G401 (cell line): ENCODE measurements around the gene SMAD2. TPM values are rescaled to one million over a fixed set of nuclear protein-coding genes. Genes with fewer than 3 reads are reported as not detected.

Experiments
- DNase-seq: peaks from one replicate; pipeline ENCODE4 v3.0.0-alpha.2; 2015; ENCODE audit warnings: low spot score
- in situ Hi-C: cut with HindIII; loops from 2 replicates; pipeline ENCODE4 v1.10.0; 2016; ENCODE audit warnings: low sequenced_read_pairs, mixed read lengths
- total RNA-seq: library from RNA; depleted of rRNA; stranded (reverse); fragments of >200 nt; shearing (Covaris generic); gene quantifications from 2 replicates; pipeline ENCODE4 v1.2.3, GENCODE V29; 2014

SMAD2 gene
- total RNA-seq, 1 experiment from 2014 or later = 68.8 TPM

- in situ Hi-C loops = no loop called here
- no peak for DNase-seq
These were observed 5.0 kb upstream of the SMAD2 start for GRCh38 chr18:47935321-47936055.

GRCh38 chr18:47932603-47933002 lies 2.1 kb upstream of the SMAD2 start:
- in situ Hi-C loops = no loop called here

GRCh38 chr18:47932190-47932589 lies 1.7 kb upstream of the SMAD2 start:
- no peak for DNase-seq
- in situ Hi-C loops = no loop called here

More at GRCh38 chr18:47932603-47933002, 2.1 kb upstream of the SMAD2 start:
- DNase-seq = no peak

DNA sequence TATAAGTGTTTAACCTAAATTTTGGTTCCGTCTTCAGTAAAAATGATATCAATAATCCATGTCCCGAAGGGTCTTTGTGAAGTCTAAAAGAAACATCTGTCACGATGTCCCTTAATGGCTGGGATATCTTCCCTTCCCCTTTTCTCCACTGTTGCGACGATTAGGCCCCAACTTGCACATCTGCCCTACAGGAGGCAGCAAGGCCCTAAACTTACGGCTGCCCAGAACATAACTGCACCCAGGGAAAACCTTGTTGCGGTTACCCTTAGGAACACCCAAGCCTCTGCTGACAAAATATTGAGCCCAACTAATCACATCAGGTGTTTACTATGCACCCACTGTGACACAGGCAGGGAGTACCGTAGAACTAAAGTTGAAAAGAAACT lies 1.3 kb upstream of the SMAD2 start:
- no peak for DNase-seq
- in situ Hi-C loops = no loop called here

DNA sequence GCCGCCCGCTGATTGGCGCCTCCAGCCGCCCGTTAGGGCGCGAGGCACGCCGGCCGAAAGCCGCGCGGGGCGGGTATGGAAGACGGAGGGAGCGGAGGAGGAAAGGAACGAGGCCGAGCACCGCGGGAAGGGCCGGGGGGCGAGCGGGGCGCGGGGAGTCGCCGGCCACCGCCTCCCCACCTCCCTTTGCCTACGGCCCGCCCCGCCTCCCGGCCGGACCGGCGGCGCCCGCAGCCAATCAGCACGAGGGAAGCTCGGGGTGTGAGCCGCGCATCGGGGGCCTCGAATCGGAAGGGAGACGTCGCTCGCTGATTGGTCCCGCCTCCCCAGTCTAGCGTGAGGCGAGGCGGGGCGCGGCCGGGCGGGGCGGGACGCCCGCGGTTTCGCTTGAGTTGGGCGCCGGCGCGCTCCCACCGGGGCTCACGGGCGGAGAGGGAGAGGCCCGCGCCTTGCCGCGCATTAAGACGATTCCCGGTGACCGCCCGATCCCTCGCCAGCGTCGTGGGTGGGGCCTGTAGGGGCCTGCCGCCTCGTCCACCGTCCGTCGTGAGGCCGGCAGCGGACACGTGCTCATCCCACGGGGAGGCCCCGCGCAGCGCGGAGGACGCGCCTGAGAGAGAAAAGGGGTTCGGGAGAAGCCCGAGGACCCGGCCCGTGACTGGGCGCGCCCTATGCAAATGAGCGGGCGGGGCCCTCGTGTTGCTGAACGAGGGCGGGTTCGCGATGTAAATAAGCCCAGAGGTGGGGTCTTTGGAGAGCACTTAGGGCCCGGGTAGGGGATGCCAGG lies 665 bp upstream of the SMAD2 start:
- in situ Hi-C loops = no loop called here
- DNase-seq = peak; percentile 95

GRCh38 chr18:47929681-47930198 lies 719 bp downstream of the SMAD2 start:
- no peak for DNase-seq
- in situ Hi-C loops = no loop called here

GRCh38 chr18:47928466-47928865 lies 2.0 kb downstream of the SMAD2 start:
- no peak for DNase-seq

GRCh38 chr18:47926101-47926850 lies 4.2 kb downstream of the SMAD2 start:
- in situ Hi-C loops = no loop called here
- no peak for DNase-seq

More at GRCh38 chr18:47928466-47928865, 2.0 kb downstream of the SMAD2 start:
- in situ Hi-C loops = no loop called here

- in situ Hi-C loops = no loop called here
- DNase-seq = no peak
These were observed 10.5 kb downstream of the SMAD2 start for GRCh38 chr18:47919916-47920315.

GRCh38 chr18:47917923-47918610 lies 12.4 kb downstream of the SMAD2 start:
- in situ Hi-C loops = no loop called here
- no peak for DNase-seq

GRCh38 chr18:47915930-47916329 lies 14.5 kb downstream of the SMAD2 start:
- in situ Hi-C loops = no loop called here

GRCh38 chr18:47915229-47915628 lies 15.2 kb downstream of the SMAD2 start:
- in situ Hi-C loops = no loop called here
- DNase-seq = no peak

More at GRCh38 chr18:47915930-47916329, 14.5 kb downstream of the SMAD2 start:
- DNase-seq = no peak

DNA sequence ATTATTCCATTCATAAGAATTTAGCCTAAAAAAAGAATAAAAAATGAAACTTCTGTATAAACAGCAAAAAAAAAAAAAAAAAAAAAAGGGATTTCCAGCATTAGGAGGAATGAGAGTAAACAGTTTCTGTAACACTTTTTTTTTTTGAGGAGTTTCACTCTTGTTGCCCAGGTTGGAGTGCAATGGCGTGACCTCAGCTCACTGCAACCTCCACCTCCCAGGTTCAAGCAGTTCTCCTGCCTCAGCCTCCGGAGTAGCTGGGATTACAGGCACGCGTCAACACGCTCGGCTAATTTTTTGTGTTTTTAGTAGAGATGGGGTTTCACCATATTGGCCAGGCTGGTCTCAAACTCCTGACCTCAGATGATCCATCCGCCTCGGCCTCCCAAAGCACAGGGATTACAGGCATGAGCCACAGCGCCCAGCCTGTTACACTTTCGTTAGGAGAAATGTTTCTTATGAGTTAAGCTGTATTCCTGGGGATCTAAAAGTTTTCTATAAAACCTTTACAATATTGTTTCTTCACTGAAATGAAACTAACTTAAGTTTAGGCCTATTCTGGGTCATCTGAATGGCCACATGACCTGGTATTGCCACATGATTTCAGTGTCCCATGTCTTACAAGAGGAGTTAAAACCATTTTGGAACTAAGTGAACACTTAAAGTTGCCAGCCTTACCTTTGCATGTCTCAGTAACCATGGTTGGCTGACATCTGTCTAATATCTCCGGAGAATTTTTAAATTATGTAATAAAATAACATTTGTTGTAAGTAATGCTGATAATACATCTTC lies 17.5 kb downstream of the SMAD2 start:
- no peak for DNase-seq
- in situ Hi-C loops = no loop called here

GRCh38 chr18:47912343-47912742 lies 18.1 kb downstream of the SMAD2 start:
- in situ Hi-C loops = no loop called here
- DNase-seq = peak; percentile 34

DNA sequence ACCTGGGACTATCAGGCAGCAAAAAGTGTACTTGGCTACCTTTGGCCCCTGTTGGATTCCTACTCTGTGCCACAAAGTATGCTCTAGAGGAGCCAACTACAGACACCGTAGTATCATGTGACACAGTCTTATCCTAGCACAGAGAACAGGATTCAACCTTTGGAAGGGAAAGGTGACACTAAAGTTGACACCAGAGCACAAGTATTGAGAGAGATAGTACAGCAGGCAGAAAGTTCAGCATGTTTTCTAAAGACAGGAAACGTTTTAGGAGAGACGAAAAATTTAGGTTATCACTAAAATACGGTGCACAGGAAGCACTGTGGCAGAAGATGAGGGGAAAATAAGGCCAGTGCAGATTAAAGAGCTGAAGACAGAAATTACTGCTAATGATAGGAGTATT lies 18.6 kb downstream of the SMAD2 start:
- in situ Hi-C loops = no loop called here
- no peak for DNase-seq

DNA sequence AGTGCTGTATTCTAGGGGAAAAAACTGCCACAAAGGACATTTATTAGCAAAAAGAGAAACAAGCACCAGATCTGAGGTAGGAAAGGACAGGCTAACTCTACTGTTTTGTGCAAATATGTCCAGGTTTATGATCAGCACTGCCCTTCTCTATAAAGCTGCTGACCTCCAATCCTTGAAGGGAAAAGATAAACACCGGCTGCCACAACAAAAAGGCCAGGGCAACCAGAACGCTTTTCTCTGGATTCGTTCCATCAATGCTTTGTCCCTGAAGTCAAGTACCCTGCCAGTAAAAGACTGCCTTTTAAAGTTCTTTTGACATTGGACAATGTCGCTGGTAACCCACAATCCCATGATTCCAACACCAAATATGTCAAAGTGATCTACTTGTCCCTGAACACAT lies 21.0 kb downstream of the SMAD2 start:
- in situ Hi-C loops = no loop called here

DNA sequence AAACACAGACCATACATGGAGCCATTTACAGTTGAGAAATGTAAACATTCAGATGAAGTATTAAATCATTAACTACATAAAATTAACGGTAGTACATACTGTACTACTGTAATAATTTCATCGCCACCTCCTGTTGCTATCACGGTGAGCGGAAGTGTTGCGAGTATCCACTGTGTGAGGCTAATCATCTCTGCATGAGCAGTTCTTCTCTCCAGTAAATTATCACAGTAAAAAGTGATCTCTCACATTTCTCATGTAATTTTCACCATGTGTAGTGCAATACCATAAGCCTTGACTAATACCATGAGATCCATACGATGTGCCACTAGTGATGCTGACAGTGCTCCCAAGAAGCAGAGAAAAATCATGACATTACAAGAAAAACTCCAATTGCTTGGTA lies 21.9 kb downstream of the SMAD2 start:
- no peak for DNase-seq
- in situ Hi-C loops = no loop called here

More for the DNA sequence above, 21.0 kb downstream of the SMAD2 start:
- DNase-seq = no peak

DNA sequence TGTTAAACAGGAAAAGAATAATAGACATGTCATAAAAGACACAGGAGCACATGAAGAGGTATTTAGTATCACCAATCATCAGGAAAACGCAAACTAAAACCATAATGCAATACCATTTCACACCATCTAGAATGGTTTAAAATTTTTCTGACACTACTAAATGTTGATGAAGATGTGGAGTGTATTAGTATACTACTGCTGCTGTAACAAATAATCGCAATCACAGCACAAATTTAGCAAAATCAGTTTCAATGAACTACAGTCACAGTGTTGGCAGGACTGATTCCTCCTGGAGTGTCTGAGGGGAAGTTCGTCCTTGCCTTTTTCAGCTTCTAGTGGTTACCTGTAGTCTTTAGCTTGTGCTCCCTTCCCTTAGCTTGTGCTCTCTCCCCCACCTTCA lies 24.1 kb downstream of the SMAD2 start:
- no peak for DNase-seq
- in situ Hi-C loops = no loop called here
